HEK293 (cell line): ENCODE results near the gene MED4.

Source experiments
- CTCF ChIA-PET: fragments of 350-600 bp; formaldehyde crosslinking; extraction: SDS; loops from one replicate; lab custom pipeline; 2021; ENCODE audit warnings: antibody characterized with exemption; lab: Yijun Ruan, JAX
- POLR2A ChIA-PET: fragments of 300-600 bp; formaldehyde crosslinking; extraction: SDS; loops from one replicate; lab custom pipeline; 2020; ENCODE audit warnings: antibody characterized with exemption, inconsistent platforms; lab: Yijun Ruan, JAX
- H3K27ac ChIP-seq: fragments of 200-500 bp; sonication (Bioruptor generic); 2 replicates; pipeline ENCODE4 v1.5.1; 2014; ENCODE audit warnings: low read depth, low read length, control low read depth, inconsistent platforms; ENCODE audit errors: extremely low read depth
- H3K36me3 ChIP-seq, 2 experiments: fragments of 200-500 bp in 1 of 2; sonication (Bioruptor generic) in 1 of 2; 1 replicate in 1 of 2; 2 replicates in 1 of 2; pipeline ENCODE4 v1.5.1; 2014 to 2017; ENCODE audit warnings: inconsistent platforms in 2 of 2, low read length in 2 of 2; ENCODE audit not compliant: control insufficient read depth in 2 of 2, insufficient read depth in 1 of 2
- H3K4me1 ChIP-seq: fragments of 200-500 bp; sonication (Bioruptor generic); 2 replicates; pipeline ENCODE4 v1.5.1; 2014; ENCODE audit warnings: mild to moderate bottlenecking, low read length, inconsistent platforms; ENCODE audit not compliant: control insufficient read depth, insufficient read depth
- H3K4me3 ChIP-seq: 2 replicates; pipeline ENCODE4 v1.5.1; 2011; ENCODE audit warnings: low read depth, mild to moderate bottlenecking, control low read depth, low read length, moderate library complexity
- H3K9me3 ChIP-seq: fragments of 200-500 bp; sonication (Bioruptor generic); 2 replicates; pipeline ENCODE4 v1.5.1; 2014; ENCODE audit warnings: low read depth, low read length, inconsistent platforms; ENCODE audit not compliant: control insufficient read depth, insufficient read depth
- AEBP2 ChIP-seq: fragments of 450-650 bp; formaldehyde crosslinking; IDR thresholded peaks from 2 replicates; pipeline ENCODE4 v1.5.1; 2016; ENCODE audit warnings: missing biosample characterization, missing genetic modification characterization, borderline replicate concordance
- GLIS1 ChIP-seq: fragments of 450-650 bp; formaldehyde crosslinking; IDR thresholded peaks from 2 replicates; pipeline ENCODE4 v1.5.1; 2016; ENCODE audit warnings: missing biosample characterization, missing genetic modification characterization
- PRDM10 ChIP-seq: fragments of 450-650 bp; formaldehyde crosslinking; IDR thresholded peaks from 2 replicates; pipeline ENCODE4 v1.5.1; 2016; ENCODE audit warnings: missing biosample characterization, missing genetic modification characterization
- RBAK ChIP-seq: fragments of 450-650 bp; formaldehyde crosslinking; IDR thresholded peaks from 2 replicates; pipeline ENCODE4 v1.5.1; 2016; ENCODE audit warnings: missing biosample characterization, missing genetic modification characterization
- SETDB1 ChIP-seq: IDR thresholded peaks from one replicate; pipeline ENCODE4 v1.6.1; 2017; ENCODE audit warnings: mild to moderate bottlenecking, low read length, moderate library complexity, mixed read lengths; ENCODE audit not compliant: insufficient read length
- YY2 ChIP-seq: fragments of 450-650 bp; formaldehyde crosslinking; IDR thresholded peaks from 2 replicates; pipeline ENCODE4 v1.5.1; 2016; ENCODE audit warnings: missing biosample characterization, missing genetic modification characterization
- ZBTB21 ChIP-seq: fragments of 450-650 bp; formaldehyde crosslinking; IDR thresholded peaks from 2 replicates; pipeline ENCODE4 v1.5.1; 2017; ENCODE audit warnings: missing biosample characterization, missing genetic modification characterization
- ZNF114 ChIP-seq: fragments of 450-650 bp; formaldehyde crosslinking; IDR thresholded peaks from 2 replicates; pipeline ENCODE4 v1.5.0; 2017; ENCODE audit warnings: missing biosample characterization, missing genetic modification characterization
- ZNF280D ChIP-seq: fragments of 450-650 bp; formaldehyde crosslinking; IDR thresholded peaks from 2 replicates; pipeline ENCODE4 v1.5.1; 2016; ENCODE audit warnings: missing biosample characterization, missing genetic modification characterization
- ZNF354C ChIP-seq: fragments of 450-650 bp; formaldehyde crosslinking; IDR thresholded peaks from 2 replicates; pipeline ENCODE4 v1.5.1; 2016; ENCODE audit warnings: missing biosample characterization, missing genetic modification characterization, low read depth, borderline replicate concordance
- ZNF366 ChIP-seq: fragments of 450-650 bp; formaldehyde crosslinking; conservative IDR thresholded peaks from 2 replicates; pipeline ENCODE4 v1.5.1; 2016; ENCODE audit warnings: missing biosample characterization, missing genetic modification characterization
- ZNF37A ChIP-seq: fragments of 450-650 bp; IDR thresholded peaks from 2 replicates; pipeline ENCODE4 v1.5.1; 2018; ENCODE audit warnings: missing biosample characterization, missing genetic modification characterization
- ZNF473 ChIP-seq: fragments of 450-650 bp; formaldehyde crosslinking; IDR thresholded peaks from 2 replicates; pipeline ENCODE4 v1.5.1; 2017; ENCODE audit warnings: missing biosample characterization, missing genetic modification characterization
- ZNF544 ChIP-seq: fragments of 450-650 bp; formaldehyde crosslinking; IDR thresholded peaks from 2 replicates; pipeline ENCODE4 v1.5.0; 2017; ENCODE audit warnings: missing biosample characterization, missing genetic modification characterization
- ZNF660 ChIP-seq: fragments of 450-650 bp; IDR thresholded peaks from 2 replicates; pipeline ENCODE4 v1.5.1; 2018; ENCODE audit warnings: missing biosample characterization, mild to moderate bottlenecking, missing genetic modification characterization
- ZNF677 ChIP-seq: fragments of 450-650 bp; IDR thresholded peaks from 2 replicates; pipeline ENCODE4 v1.5.0; 2018; ENCODE audit warnings: missing biosample characterization, mild to moderate bottlenecking, missing genetic modification characterization, moderate library complexity
- ZNF747 ChIP-seq: fragments of 450-650 bp; formaldehyde crosslinking; IDR thresholded peaks from 2 replicates; pipeline ENCODE4 v1.5.1; 2016; ENCODE audit warnings: missing biosample characterization, missing genetic modification characterization

Gene MED4

GRCh38 chr13:48072304-48072703, 22.6 kb downstream of the MED4 start:
- Histone ChIP-seq H3K36me3 (peaks cover 15 to 86% of the 10 kb centered on the region in 2 experiments), H3K9me3 (no peaks in the 10 kb centered on the region), H3K4me3 (no peak overlapping the region), H3K27ac (peak overlapping the region; percentile 24; the same call in 1 of the 2 replicates), H3K4me1 (no peaks in the 10 kb centered on the region)
- TF ChIP-seq ZNF473 (tag by site-specific recombination), result no peak
- no peak for TF ChIP-seq ZNF37A
- no peak for TF ChIP-seq ZNF280D (tag by site-specific recombination)
- TF ChIP-seq ZNF677, result no peak
- TF ChIP-seq ZNF544 (tag by site-specific recombination), result no peak
- TF ChIP-seq YY2 (tag by site-specific recombination), result no peak
- no peak for TF ChIP-seq ZNF354C (tag by site-specific recombination)
- TF ChIP-seq ZBTB21 (tag by site-specific recombination), result no peak
- no peak for TF ChIP-seq AEBP2 (tag by site-specific recombination)
- TF ChIP-seq ZNF366 (tag by site-specific recombination), result no peak
- no peak for TF ChIP-seq ZNF114
- TF ChIP-seq ZNF660 (tag by site-specific recombination), result no peak
- no peak for TF ChIP-seq GLIS1
- TF ChIP-seq PRDM10, result no peak
- no peak for TF ChIP-seq ZNF747
- POLR2A ChIA-PET, result no interaction called here
- CTCF ChIA-PET, result no interaction called here

- POLR2A ChIA-PET, result no interaction called here
- Histone ChIP-seq H3K4me1 (no peaks in the 10 kb centered on the region), H3K4me3 (no peak overlapping the region), H3K27ac (no peak overlapping the region), H3K9me3 (no peaks in the 10 kb centered on the region), H3K36me3 (peaks cover 5 to 84% of the 10 kb centered on the region in 2 experiments; a peak in 2 of 3 replicates)
- TF ChIP-seq SETDB1 (peak; percentile 37), RBAK (tag by site-specific recombination) (no peak)
- CTCF ChIA-PET, result no interaction called here
These were observed 24.0 kb downstream of the MED4 start for GRCh38 chr13:48070942-48071341.
